HUES6 (cell line): ENCODE results near the gene GTPBP2.

ENCODE experiments used
- H3K27ac ChIP-seq: 2 replicates; pipeline ENCODE4 v1.7.0; 2013; ENCODE audit warnings: low read depth, mild to moderate bottlenecking, low read length, inconsistent platforms
- H3K27me3 ChIP-seq: 2 replicates; pipeline ENCODE4 v1.6.1; 2013; ENCODE audit warnings: low read length; ENCODE audit not compliant: control insufficient read depth, insufficient read depth
- H3K36me3 ChIP-seq: 2 replicates; pipeline ENCODE4 v1.6.1; 2013; ENCODE audit warnings: low read length; ENCODE audit not compliant: control insufficient read depth, insufficient read depth
- H3K4me1 ChIP-seq: 2 replicates; pipeline ENCODE4 v1.6.1; 2013; ENCODE audit warnings: low read length; ENCODE audit not compliant: control insufficient read depth, insufficient read depth
- H3K4me3 ChIP-seq: 2 replicates; pipeline ENCODE4 v1.5.1; 2013; ENCODE audit warnings: low read depth, low read length
- H3K9ac ChIP-seq: one replicate; pipeline ENCODE4 v1.6.1; 2013; ENCODE audit warnings: mild to moderate bottlenecking, low read length
- H3K9me3 ChIP-seq: 2 replicates; pipeline ENCODE4 v1.6.1; 2013; ENCODE audit warnings: low read depth, low read length; ENCODE audit not compliant: control insufficient read depth, insufficient read depth

The GTPBP2 gene

DNA sequence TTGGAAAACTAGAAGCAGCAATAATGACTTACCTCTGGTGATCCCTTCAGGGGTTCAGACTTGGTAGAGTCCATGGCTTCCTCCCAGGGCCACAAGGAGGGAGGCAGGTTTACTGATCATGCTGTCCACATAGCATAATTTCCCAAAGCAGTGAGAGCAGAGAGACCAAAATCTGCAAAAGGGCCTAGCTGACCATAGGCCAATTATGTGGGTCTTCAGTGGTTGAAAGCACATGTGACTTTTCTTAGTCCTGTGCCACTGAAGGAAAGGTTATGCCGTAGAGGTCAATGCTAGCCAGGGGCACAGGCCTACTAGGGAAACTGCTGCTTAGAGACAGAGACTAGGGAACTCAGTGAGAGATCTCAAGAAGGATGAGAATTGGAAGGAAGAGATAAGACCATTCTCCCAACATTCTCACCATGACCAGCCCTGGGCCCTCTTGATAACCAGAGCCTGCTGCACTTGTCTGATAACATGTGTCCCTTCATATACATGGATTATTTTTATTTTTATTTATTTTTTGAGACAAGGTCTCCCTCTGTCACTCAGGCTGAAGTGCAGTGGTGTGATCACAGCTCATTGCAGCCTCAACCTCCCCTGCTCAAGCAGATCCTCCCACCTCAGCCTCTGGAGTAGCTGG, 2.0 kb upstream of the GTPBP2 start:
- Histone ChIP-seq H3K9ac (no peak overlapping the region), H3K4me3 (no peak overlapping the region), H3K27me3 (no peaks in the 10 kb centered on the region), H3K9me3 (no peaks in the 10 kb centered on the region), H3K36me3 (peaks cover 13% of the 10 kb centered on the region), H3K4me1 (peaks cover 8% of the 10 kb centered on the region), H3K27ac (no peak overlapping the region)

DNA sequence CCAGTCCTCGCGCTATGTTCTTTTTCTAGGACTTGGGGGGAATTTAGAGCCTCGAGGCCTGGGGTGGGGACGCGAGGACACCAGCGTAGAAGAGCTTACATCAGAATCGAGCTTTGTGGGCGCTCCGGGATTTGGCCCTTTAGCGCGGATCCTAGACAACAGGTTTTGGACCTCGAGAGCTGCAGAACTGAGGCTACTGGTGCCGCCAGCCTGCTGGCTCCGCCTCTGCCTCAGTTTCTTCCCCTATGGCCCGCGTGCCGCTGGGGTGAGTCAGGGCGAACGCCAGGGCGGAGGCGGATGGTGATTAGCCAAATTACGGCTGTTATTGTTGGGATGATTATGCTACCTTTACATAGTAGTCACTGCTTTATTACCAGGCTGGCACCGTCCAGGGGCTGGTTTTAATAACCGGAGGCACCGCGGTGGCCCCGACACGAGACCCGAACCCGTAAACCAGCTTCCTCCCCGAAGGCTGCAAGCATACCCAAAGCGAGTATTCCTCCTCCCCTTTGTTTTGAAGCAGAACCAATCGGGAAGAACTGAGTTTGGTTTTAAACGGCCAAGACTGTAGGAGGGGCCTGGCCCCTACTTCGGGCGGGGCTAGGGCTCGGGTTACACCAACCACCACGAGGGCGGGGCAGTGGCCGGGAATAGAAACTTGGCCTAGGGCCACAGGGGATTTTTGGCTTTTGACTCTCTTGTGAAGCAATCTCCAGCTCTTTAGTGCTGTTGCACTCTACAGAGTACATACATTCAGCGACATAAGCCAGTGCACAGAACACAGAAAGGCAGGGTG, 639 bp upstream of the GTPBP2 start:
- peaks cover 27% of the 10 kb centered on the region for H3K36me3 ChIP-seq
- H3K27me3 ChIP-seq, result no peaks in the 10 kb centered on the region
- peaks cover 8% of the 10 kb centered on the region for H3K4me1 ChIP-seq

DNA sequence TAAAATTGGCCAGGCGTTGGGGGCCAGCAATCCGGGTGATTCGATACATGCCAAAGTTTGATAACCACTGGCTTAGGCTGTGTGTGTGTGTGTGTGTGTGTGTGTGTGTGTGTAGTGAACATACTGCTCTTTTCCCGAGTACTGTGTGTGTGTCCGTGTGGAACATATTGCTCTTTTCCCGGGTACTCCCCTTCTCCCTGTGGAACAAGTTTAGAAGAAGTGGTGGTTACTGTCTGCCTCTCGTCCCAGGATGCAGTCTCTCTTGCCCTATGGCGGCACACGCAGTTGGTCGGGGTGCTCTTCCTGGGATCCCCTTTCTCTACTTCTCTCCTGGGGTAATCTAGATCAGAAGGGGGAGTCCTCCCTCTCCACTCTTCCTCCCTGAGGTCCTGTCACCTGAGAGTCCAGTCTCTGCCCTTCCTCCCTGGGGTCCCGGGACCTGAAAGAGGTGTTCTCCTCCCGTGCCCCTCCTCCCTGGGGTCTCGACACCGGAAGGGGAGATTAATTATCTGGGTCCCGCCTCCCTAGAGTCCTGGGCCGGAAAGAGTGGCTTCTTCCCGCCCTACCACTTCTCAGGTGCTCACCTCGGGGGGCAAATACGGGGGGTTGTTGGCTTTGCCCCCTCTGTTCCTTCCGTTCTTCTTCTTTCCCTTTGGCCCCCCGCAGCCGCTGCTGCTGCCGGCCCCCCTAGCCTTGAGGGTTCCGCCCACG, 516 bp downstream of the GTPBP2 start:
- peak overlapping the region; percentile 63 for H3K9ac ChIP-seq
- peaks cover 8% of the 10 kb centered on the region for H3K4me1 ChIP-seq
- peak overlapping the region; percentile 56; the same call in 1 of the 2 replicates for H3K27ac ChIP-seq
- H3K4me3 ChIP-seq, result peak overlapping the region; percentile 74
- peaks cover 39% of the 10 kb centered on the region for H3K36me3 ChIP-seq
- no peaks in the 10 kb centered on the region for H3K9me3 ChIP-seq
- H3K27me3 ChIP-seq, result no peaks in the 10 kb centered on the region

More for the DNA sequence above, 639 bp upstream of the GTPBP2 start:
- H3K9ac ChIP-seq, result peak overlapping the region; percentile 73
- peak overlapping the region; percentile 62 for H3K27ac ChIP-seq
- peak overlapping the region; percentile 67 for H3K4me3 ChIP-seq
- no peaks in the 10 kb centered on the region for H3K9me3 ChIP-seq

DNA sequence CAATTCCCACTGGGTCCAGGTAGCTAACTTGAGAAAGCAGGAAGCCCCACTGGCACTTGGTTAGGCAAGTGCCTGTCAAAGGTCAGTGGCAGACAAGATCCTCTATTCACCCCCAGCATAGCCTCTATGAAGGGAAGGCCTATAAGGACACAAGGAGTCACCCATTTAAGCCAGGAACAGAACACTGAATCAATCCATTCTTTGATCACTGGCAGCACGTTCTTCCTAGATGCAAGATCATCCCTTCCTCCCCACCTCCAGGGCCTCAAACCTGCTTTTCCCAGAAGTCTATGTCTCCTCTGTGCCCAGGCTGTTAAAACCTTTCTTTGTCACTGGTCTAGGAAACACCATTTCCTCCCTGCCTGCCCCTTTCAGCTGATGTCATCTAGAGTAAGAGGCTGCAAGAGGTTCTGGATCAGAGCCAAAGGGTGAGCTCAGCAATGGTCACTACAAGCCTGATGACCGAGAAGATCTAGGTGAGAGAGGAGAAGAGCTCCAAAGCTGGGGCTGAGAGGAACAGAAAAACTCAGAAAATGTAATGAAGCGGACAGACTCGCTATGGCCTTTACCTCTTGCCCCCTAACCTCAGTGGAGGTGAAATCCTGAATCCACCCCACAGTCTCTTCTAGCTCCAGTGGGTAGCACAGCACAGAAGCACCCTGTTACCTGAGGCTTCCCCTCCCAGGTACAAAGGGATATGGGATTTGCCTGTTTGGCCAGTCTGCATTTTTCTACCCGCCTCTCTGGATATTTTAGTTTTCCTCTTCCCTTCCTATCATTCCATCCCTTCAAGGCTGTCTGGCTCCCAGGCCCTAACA, 1.8 kb downstream of the GTPBP2 start:
- Histone ChIP-seq H3K9ac (peak overlapping the region; percentile 35), H3K4me1 (peaks cover 8% of the 10 kb centered on the region), H3K9me3 (no peaks in the 10 kb centered on the region), H3K27ac (no peak overlapping the region), H3K27me3 (no peaks in the 10 kb centered on the region), H3K36me3 (peaks cover 52% of the 10 kb centered on the region), H3K4me3 (no peak overlapping the region)

DNA sequence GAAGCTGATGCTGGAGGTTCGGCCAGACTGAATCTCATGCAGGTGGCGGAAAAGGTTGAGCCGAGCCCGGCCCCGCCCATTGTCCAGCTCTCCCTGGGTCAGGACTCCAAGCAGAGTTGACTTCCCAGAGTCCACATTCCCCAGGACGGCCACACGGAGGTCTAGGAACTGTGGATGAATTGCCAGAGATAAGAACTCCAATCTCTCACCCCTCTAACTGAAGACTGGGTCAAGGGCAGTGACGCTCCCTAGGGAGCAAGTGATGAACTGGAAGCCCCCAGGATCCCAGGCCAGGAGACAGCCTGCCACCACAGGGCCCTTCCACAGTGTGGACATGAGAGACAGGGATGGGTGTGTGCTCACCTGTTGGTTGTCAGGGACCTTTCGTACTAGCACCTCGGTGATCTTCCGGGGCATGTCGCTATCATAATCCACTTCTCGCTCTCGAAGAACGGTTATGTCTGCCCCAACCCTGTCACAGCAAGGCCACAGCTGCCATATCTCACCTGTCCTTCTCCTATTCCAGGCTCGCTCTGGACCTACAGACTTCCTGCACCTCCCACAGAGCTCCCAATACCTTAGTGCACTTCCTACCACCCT, 3.6 kb downstream of the GTPBP2 start:
- Histone ChIP-seq H3K36me3 (peaks cover 69% of the 10 kb centered on the region), H3K27ac (no peak overlapping the region), H3K9me3 (no peaks in the 10 kb centered on the region), H3K4me3 (no peak overlapping the region), H3K4me1 (peaks cover 4% of the 10 kb centered on the region), H3K27me3 (no peaks in the 10 kb centered on the region), H3K9ac (no peak overlapping the region)

DNA sequence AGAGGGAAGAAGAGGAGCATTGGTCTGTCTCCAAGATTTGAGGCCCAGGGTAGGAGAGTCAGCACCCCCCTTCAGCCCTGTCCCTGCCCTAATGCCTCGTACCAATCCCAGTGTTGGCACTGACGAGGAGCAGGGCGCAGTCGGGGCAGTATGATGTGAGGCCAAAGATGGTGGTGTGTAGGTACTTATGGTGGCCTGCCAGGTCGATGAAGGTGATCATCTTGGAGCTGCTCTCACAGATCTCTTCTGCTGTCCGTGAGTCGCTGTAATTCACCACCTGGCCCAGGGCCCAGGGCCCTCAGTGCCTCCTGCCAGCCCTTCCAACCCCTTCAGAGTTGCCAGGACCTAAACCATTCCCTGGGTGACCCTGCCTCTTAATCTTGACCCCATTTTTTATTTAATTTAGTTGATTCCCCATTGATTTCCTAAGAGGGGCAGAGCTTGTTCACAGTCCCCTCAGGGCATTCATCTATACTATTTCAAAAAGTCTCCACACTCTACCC, 4.2 kb downstream of the GTPBP2 start:
- Histone ChIP-seq H3K36me3 (peaks cover 75% of the 10 kb centered on the region), H3K9me3 (no peaks in the 10 kb centered on the region), H3K9ac (no peak overlapping the region), H3K27me3 (no peaks in the 10 kb centered on the region), H3K4me3 (no peak overlapping the region), H3K4me1 (no peaks in the 10 kb centered on the region), H3K27ac (no peak overlapping the region)

DNA sequence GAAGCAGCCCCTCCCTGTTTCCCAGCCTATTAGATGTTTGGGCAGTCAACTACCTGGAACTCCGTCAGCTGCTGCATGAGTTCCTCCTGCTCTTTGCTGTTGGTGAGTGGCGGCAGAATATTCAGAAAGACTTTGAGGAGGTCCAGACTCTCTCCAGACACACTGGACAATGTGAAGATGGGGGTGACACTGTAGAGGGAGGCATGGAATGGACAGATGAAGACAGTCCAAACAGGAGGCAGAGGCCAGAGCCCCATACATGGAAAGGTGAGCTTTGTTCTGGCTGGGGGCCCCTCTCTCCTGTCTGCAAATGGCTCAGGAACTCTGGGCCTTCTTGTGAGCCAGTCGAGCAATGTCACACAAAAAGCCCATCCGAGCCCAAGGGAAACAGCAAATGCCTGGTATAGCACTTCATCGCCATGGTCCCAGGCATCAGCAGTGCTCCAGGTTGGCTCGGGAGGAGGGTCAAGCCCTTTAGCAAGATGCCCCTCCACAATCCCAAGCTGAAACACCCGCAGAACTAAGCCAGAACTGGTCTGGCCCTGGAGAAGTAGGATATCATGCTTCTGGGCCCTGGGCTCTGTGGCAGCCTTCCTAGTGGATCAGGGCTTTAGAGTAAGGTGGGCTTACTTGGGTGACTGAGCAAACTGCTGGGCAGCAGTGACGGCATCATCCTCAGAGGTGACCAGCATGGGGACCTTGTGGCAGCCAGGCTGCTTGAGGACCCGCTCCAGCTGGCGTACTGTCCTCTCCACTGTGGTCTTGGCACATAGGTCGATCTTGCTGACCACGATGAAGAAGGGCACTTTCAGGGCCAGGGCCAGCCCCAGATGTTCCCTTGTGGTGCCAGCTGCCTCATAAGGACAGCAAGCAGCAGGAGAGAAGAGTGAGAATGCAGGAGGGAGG, 4.9 kb downstream of the GTPBP2 start:
- Histone ChIP-seq H3K36me3 (peaks cover 81% of the 10 kb centered on the region), H3K4me3 (no peak overlapping the region), H3K4me1 (no peaks in the 10 kb centered on the region), H3K9me3 (no peaks in the 10 kb centered on the region), H3K27ac (no peak overlapping the region), H3K27me3 (no peaks in the 10 kb centered on the region), H3K9ac (no peak overlapping the region)

DNA sequence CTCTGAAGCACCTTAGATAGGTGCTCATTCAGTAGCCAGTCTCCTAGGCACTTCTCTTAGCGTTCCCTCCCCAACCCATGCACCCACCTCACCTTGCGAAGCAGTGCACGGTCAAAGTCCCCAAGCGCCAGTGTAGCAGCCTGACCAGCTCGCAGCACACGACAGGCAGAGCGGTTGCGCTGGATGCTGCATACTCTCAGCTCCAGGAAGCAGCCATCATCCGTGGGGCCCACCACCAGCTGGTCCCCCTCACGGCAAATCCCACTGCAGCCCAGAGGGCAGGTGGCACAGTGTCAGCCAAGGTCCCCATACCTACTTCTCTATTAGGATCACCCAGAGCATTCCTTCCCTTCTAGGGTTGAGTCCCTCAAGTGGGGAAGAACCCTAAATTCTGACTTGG, 6.5 kb downstream of the GTPBP2 start:
- H3K36me3 ChIP-seq, result peaks cover 83% of the 10 kb centered on the region
- no peak overlapping the region for H3K9ac ChIP-seq
- H3K27ac ChIP-seq, result no peak overlapping the region
- H3K4me1 ChIP-seq, result no peaks in the 10 kb centered on the region
- no peaks in the 10 kb centered on the region for H3K9me3 ChIP-seq
- no peak overlapping the region for H3K4me3 ChIP-seq
- no peaks in the 10 kb centered on the region for H3K27me3 ChIP-seq

DNA sequence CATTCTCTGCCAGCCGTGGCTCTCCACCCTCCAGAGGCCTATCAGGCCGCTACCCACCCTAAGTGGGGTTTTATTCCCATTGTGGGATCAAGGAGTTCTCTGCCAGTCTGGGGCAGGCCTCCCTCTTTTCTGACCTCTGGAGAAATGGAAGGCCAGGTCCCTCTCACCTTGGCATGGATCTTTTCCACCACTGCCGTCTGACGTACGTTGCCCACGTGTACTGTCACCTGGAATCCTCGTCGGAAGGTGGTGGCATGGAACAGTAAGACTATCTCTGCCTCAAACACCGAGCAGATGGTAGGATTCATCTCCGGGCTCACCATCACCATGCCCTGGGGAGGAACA, 7.3 kb downstream of the GTPBP2 start:
- Histone ChIP-seq H3K4me3 (no peak overlapping the region), H3K4me1 (no peaks in the 10 kb centered on the region), H3K27ac (no peak overlapping the region), H3K27me3 (no peaks in the 10 kb centered on the region), H3K9ac (no peak overlapping the region), H3K36me3 (peaks cover 75% of the 10 kb centered on the region), H3K9me3 (no peaks in the 10 kb centered on the region)
